GM21423 (cell line): ENCODE results near the gene CELA2B.
"Not testable (repeated sequence)": the region's sequence is repeated elsewhere in the genome, so short reads cannot be mapped to it uniquely, and the experiment has no call there.

Source experiments
- ATAC-seq: cut with Tn5 transposase; IDR thresholded peaks from one replicate; pipeline ENCODE4 v1.9.1; 2021; ENCODE audit warnings: mild to moderate bottlenecking, moderate library complexity; ENCODE audit not compliant: unreplicated experiment

The CELA2B gene

DNA sequence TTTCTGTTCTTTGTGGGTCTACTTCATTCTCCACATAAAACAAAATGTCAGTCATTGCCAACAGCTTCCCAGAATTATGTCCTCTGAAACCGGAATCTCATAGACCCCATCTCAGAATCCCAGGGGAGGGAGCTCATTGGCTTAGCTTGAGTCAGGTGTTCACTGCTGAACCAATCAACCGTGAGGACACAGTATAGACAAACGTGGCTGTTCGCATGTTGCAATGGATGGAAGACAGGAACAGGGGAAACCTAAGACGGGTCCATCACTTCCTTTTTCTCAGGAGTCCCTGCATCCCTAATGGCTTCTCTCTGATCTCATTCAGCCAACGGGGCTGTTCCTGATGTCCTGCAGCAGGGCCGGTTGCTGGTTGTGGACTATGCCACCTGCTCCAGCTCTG is 10.2 kb upstream of the CELA2B start:
- no peak for ATAC-seq

DNA sequence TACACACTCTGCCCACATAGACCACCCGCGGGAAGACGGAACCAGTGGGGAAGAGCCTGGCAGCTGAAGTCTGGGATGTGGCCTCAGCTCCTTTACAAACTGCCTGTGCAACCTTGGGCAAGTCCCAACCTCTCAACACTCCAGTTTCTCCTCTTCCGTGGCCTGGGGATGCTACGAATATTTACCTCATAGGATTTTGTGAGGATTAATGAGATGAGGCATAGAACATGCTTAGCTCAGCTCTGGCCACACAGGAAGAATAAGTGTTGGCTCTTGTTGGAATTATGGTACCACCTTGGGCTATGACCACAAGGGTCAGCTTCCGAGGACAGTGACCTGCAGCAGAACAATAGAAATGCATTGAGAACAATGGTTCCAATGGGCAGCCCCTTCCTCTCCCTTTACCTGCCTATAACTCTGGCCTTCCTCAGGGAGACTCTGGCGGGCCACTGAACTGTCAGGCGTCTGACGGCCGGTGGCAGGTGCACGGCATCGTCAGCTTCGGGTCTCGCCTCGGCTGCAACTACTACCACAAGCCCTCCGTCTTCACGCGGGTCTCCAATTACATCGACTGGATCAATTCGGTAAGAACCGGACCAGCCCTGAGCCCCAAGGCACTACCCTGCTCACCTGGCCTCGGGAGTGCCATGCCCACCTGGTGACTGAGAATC is 8.8 kb upstream of the CELA2B start:
- ATAC-seq, result not testable (repeated sequence)

DNA sequence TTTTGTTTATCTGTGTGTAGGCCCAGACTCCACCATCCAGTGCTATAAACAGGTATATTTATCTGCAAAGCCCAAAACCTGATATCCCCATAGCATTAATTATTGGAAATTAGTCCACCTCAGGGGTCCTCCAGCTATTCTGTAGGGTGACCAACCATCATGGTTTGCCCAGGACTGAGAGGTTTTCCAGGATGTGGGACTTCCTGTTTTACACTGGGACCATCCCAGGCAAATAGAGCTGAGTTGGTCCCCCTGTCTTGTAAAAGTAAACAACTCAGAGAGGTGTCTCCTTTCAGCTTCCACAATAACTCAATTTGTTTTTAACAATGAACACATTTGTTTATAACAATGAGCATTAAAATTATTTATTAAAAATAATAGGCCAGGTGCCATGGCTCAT is 7.8 kb upstream of the CELA2B start:
- ATAC-seq, result no peak

DNA sequence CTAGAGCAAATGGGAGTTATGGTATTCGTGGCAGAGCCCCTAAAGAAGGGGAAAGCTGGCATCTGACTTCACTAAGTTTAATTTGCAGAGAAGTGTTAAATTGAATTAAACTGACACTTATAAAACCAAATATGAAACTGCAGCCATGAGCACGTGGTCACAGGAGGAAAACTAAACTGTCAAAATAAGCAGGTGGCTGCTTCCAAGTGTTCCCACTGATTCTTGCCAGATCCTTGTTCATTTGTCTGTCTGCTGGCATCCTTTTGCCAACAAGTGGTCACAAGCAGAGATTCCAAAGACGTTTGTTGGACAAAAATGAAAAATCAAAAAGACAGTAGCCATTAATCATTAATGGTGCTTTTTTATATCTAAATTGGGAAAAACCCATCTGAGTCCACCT is 6.5 kb upstream of the CELA2B start:
- ATAC-seq, result no peak

DNA sequence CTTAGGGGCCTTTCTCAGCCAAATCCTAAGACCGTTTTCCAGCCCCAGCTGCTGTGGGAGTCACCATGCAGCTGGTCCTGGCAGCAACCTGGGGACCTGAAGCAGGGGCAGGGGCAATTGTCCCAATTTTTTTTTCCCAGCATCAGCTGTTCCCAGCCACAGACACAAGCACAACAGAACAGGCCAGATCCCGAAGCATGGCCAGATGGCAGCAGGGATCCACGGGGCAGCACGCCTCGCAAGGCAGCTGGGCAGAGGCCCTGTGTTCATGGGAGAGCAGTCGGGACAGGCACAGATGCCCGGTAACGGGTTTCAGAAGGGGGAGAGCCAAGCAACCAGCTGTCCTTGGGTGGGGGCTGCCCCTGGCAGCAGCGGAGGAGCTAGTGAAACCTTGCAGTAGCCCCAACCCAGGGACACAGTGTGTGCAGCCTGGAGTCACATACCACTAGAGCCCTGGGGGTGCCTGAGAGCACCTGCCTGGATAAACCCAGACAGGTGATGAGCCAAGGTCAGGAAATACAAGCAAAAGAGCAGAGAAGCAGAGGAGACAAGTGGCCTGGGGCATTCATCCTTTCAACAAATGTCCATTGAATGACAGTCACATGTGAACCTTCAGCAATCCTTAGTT is 6.0 kb upstream of the CELA2B start:
- ATAC-seq, result not testable (repeated sequence)

DNA sequence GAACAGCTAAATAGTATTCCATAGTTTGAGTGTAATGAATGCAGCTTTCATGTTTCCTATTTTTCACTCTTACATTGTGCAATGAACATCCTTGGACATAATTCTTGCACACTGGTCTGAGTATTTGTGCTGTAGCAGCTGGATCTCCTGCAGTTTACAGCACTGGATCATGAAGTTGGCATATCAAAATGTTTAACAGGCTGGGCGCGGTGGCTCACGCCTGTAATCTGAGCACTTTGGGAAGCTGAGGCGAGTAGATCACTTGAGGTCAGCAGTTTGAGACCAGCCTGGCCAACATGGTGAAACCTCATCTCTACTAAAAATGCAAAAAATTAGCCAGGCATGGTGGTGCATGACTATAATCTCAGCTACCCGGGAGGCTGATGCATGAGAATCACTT is 4.8 kb upstream of the CELA2B start:
- not testable (repeated sequence) for ATAC-seq

DNA sequence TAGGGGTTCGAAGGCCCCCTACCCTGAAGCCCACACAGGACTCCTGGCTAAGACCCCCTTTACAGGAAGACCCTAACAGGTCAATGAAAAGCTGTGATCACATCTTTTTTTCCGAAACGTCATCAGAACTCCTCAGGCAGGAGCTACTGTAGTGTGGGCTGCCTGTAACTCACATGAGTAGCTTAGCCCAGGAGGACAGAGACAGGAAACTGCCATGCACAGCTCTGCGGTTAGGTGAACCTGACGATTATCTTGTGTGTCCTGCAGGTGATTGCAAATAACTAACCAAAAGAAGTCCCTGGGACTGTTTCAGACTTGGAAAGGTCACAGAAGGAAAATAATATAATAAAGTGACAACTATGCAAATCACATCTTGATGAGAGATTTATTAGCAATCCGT is 4.2 kb upstream of the CELA2B start:
- not testable (repeated sequence) for ATAC-seq

DNA sequence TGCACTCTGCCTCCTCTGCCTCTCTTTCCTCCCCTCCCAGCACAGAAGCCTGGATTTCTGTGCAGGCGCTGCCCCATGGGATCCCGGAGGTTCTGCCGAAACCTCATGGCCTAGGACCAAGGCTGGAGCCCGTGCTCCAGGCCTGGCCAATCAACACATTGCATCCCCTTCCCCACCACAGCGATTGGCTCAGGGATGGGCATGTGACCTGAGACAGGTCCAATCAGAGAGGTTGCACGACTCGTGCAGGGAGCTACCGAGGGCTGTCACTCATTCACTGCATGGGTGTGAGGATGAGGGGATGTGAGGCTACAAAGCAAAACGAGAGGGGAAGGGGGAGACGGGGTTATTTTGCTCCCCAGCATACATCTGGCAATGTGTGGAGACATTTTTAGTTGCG is 3.3 kb upstream of the CELA2B start:
- ATAC-seq, result no peak

DNA sequence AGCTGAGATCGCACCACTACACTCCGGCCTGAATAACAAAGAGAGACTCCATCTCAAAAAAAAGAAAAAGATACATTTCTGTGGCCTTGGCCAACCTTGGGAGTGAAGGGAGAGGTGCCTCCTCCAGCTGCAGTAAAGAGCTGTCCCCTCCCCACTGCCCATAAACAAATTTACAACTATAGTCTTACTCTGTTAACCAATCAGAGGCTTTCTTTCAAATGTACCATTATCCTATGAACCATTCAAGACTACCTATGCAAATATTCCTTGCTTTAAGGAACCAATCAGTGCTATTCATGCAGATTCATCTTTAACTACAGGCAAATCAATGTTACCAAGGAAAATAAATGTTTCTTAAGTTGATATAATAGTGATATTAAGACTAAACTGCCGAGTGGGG is 1.0 kb downstream of the CELA2B start:
- no peak for ATAC-seq

DNA sequence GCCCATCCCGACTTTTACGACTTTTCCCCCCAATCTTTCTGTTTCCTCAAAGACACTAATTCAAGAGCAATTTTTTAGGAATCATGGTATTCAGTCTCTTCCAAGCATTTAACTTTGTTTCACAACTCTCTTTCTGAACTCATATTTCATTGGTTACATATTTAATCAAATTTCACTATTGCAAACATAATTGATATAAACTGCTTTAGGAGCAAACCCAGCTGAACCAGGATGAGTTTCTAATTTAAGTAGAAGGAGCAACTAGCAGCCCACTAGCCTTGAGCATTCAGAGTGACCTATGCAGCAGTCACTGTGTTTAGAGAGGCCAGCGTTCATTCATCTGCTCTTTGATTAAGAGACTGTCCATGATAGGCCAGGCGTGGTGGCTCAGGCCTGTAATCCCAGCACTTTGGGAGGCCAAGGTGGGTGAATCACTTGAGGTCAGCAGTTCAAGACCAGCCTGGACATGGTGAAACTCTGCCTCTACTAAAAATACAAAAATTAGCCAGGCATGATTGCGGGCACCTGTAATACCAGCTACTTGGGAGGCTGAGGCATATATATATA is 1.8 kb downstream of the CELA2B start:
- ATAC-seq, result no peak

DNA sequence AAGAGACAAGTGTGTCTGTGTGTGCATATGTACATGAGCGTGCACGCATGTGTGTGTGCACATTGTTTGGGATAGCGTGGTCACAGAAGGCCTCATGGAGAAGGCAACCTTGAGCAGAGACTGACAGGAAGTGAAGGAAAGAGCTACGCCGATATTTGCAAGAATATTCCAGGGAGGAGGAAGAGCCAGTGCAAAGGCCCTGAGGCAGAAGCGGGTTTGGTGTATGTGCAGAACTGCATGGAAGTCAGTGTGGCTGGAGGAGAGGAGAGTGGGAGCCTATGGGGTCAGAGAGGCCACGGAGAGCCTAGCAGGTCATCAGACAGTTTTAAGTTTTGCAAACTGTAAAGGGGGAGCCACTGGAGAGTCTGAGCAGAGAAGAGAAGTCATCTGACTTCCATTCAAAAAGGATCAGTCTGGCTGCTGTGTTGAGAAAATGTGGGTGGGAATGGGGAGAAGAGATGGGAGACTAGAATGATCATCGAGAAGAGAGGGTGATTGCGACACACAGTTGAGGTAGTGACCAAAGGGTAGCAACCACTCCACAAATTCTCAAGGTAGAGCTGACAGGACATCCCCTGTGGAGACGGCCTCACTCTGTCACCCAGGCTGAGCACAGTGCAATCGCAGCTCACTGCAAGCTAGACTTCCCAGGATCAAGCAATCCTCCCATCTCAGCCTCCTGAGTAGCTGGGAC is 3.9 kb downstream of the CELA2B start:
- ATAC-seq, result no peak

DNA sequence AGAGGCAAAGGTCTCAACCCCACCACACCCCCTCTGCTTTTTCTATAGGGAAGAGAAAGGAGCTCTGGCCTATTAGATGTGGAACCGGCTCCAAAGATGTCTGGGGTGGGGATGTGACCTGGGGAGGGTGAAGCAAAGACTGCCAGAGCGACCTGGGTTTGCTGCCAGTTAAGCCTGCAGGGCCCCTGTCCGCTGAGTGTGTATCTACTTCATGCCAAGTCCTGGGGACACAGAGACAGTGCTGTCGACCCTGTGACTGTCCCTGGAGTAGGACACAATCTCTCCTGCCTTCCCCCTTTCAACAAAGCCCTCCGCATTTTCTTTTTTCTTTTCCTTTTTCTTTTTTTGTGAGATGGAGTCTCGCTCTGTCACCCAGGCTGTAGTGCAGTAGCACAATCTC is 6.6 kb downstream of the CELA2B start:
- ATAC-seq, result not testable (repeated sequence)

DNA sequence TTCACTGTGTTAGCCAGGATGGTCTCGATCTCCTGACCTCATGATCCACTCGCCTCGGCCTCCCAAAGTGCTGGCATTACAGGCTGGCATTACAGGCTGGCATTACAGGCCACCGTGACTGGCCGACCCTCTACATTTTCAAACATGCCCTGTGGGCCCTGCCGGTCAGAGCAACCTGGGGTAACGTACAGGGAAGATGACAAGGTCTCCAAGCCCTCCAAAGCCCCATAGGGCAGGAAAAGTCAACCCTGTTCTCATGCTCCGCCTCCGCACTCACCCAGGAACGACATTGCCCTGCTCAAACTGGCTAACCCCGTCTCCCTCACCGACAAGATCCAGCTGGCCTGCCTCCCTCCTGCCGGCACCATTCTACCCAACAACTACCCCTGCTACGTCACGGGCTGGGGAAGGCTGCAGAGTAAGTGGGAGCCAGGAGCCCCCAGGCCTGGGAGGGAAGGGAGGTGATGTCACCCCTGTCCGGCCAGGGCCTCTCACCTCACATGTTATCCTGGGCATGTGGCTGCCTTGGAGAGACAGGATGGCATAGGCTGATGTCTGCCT is 7.2 kb downstream of the CELA2B start:
- ATAC-seq, result not testable (repeated sequence)

DNA sequence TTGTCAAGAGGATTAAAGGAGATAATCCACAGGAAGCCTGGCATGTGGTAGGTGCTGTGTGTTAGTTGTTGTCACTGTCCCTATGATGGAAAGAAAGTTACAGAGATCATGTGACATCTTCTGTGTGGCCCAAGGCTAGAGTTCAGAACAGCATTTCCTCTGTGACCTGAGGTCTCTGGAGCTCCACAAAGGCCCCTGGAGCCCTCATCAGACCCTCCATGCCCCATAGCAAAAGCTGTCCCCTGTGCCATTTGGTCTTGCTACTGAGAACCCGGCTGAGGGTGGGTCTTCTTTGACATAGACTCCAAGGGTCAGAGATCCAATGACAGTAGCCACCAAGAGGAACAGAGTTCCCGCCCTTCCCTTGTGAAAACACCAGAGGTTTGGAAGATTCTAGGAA is 8.1 kb downstream of the CELA2B start:
- ATAC-seq, result no peak

DNA sequence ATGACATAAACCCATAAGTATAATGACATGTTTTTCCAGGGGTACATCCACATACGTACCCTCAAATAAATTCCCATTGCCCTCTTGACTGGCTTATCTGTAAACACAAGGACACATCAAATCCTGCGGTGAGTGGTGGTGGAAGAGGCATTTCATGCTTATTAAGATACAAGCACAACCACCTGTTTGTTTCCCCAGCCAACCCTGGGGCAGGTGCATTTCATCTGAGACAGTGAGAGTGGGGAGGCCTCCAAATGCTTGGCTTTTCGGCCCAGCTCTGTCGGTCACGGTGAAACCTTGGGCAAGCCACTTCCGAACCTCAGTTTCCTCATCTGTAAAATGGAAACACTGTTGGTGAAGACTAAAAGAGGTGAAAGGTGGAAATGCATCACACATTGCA is 8.5 kb downstream of the CELA2B start:
- not testable (repeated sequence) for ATAC-seq

DNA sequence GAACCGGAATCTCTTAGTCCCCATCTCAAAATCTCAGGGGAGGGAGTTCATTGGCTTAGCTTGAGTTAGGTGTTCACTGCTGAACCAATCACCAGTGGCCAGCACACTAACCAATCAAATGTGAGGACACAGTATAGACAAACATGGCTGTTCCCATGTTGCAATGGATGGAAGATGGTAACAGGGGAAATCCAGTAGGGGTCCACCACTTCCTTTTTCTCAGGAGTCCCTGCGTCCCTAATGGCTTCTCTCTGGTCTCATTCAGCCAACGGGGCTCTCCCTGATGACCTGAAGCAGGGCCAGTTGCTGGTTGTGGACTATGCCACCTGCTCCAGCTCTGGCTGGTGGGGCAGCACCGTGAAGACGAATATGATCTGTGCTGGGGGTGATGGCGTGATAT is 9.7 kb downstream of the CELA2B start:
- no peak for ATAC-seq

DNA sequence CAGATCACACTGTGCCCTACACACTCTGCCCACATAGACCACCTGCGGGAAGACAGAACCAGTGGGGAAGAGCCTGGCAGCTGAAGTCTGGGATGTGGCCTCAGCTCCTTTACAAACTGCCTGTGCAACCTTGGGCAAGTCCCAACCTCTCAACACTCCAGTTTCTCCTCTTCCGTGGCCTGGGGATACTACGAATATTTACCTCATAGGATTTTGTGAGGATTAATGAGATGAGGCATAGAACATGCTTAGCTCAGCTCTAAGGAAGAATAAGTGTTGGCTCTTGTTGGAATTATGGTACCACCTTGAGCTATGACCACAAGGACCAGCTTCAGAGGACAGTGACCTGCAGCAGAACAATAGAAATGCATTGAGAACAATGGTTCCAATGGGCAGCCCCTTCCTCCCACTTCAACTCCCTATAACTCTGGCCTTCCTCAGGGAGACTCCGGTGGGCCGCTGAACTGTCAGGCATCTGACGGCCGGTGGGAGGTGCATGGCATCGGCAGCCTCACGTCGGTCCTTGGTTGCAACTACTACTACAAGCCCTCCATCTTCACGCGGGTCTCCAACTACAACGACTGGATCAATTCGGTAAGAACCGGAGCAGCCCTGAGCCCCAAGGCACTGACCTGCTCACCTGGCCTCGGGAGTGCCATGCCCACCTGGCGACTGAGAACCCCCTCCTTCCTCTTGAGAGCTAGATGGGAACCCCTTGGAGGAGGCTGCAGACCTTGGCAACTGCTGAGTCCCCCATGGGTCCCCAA is 11.1 kb downstream of the CELA2B start:
- not testable (repeated sequence) for ATAC-seq

DNA sequence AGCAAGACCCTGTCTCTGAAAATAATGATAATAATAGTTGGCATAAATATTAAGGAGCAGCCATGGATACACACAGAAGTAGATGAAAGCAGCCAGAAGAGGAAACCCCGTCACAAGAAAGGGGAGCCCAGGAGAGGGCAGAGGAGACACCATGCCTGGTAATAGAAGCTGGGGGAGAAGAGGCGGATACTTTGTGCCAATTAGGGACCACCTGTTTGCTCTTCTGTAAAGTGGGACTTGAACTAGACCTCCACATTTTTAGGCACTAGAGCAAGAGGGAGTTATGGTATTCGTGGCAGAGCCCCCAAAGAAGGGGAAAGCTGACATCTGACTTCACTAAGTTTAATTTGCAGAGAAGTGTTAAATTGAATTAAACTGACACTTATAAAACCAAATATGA is 12.5 kb downstream of the CELA2B start:
- ATAC-seq, result no peak

DNA sequence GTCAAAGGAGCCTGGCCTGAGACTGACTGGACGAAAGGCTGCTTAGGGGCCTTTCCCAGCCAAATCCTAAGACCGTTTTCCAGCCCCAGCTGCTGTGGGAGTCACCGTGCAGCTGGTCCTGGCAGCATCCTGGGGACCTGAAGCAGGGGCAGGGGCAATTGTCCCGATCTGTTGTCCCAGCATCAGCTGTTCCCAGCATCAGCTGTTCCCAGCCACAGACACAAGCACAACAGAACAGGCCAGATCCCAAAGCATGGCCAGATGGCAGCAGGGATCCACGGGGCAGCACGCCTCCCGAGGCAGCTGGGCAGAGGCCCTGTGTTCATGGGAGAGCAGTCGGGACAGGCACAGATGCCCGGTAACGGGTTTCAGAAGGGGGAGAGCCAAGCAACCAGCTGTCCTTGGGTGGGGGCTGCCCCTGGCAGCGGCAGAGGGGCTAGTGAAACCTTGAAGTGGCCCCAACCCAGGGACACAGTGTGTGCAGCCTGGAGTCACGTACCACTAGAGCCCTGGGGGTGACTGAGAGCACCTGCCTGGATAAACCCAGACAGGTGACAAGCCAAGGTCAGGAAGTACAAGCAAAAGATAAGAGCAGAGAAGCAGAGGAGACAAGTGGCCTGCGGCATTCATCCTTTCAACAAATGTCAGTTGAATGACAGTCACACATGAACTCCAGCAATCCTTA is 13.3 kb downstream of the CELA2B start:
- no peak for ATAC-seq

DNA sequence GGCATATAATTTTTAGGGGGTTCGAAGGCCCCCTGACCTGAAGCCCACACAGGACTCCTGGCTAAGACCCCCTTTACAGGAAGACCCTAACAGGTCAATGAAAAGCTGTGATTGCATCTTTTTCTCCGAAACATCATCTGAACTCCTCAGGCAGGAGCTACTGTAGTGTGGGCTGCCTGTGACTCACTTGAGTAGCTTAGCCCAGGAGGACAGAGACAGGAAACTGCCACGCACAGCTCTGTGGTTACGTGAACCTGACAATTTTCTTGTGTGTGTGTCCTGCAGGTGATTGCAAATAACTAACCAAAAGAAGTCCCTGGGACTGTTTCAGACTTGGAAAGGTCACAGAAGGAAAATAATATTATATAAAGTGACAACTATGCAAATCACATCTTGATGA is 15.1 kb downstream of the CELA2B start:
- ATAC-seq, result not testable (repeated sequence)
